ENCODE data around the gene DENND10.
"Not testable (repeated sequence)": the region's sequence is repeated elsewhere in the genome, so short reads cannot be mapped to it uniquely, and the experiment has no call there.

DENND10 gene

DNA sequence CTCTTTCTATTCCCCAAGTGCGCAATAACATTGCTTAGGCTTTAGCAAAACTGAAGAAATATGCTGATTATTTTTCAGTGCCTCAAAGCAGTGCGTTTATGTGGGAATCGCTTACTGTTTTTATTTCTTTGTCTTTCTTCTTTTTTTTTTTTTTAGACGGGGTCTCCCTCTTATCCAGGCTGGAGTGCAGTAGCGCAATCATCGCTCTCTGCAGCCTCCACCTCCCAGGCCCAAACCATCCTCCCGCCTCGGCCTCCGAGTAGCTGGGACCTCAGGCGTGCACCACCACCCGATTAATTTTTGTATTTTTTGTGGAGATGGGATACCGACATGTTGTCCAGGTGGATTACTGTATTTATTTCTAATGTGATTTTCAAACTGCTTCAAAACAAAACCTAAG is 1.2 kb downstream of the DENND10 start:
- Histone ChIP-seq H3K36me3 (replicated peaks) (peaks cover 12% of the 10 kb centered on the region), H3K27me3 (ENCODE audit: low read depth) (no peaks in the 10 kb centered on the region), H3K4me1 (peaks cover 3% of the 10 kb centered on the region; the same call in 1 of the 2 replicates), H3K9me3 (no peaks in the 10 kb centered on the region), H3K4me3 (peak overlapping the region; percentile 58)
- no peak for DNase-seq (ENCODE audit: low spot score in 2 of 2)
- in situ Hi-C loops (cut with MboI; ENCODE audit: low sequenced_read_pairs) = no loop called here

GRCh38 chr10:119105899-119106298 is 2.0 kb downstream of the DENND10 start:
- in situ Hi-C loops (cut with MboI; ENCODE audit: low sequenced_read_pairs); H3K27me3 ChIP-seq (ENCODE audit: low read depth); H3K4me3 ChIP-seq; DNase-seq (ENCODE audit: low spot score in 2 of 2); H3K4me1 ChIP-seq; H3K9me3 ChIP-seq: not testable (repeated sequence)
- peaks cover 12% of the 10 kb centered on the region for H3K36me3 ChIP-seq (replicated peaks)

DNA sequence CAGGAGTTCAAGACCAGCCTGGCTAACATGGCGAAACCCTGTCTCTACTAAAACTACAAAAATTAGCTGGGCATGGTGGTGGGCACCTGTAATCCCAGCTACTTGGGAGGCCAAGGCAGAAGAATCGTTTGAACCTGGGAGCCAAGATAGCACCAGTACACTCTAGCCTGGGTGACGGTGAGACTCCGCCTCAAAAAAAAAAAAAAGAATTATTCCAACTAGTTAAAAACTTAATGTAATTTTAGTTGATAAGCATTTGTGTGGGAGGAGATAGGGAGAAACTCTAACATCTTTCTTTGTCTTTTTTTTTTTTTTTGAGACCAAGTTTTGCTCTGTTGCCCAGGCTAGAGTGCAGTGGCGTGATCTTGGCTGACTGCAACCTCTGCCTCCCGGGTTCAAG is 3.2 kb downstream of the DENND10 start:
- H3K4me3 ChIP-seq; DNase-seq (ENCODE audit: low spot score in 2 of 2); H3K27me3 ChIP-seq (ENCODE audit: low read depth); H3K4me1 ChIP-seq; in situ Hi-C loops (cut with MboI; ENCODE audit: low sequenced_read_pairs); H3K9me3 ChIP-seq: not testable (repeated sequence)
- peaks cover 20% of the 10 kb centered on the region for H3K36me3 ChIP-seq (replicated peaks)

- H3K9me3 ChIP-seq; DNase-seq (ENCODE audit: low spot score in 2 of 2); H3K27me3 ChIP-seq (ENCODE audit: low read depth); H3K4me3 ChIP-seq; H3K4me1 ChIP-seq; in situ Hi-C loops (cut with MboI; ENCODE audit: low sequenced_read_pairs): not testable (repeated sequence)
- peaks cover 22% of the 10 kb centered on the region for H3K36me3 ChIP-seq (replicated peaks)
Observed at GRCh38 chr10:119107771-119108170, 3.9 kb downstream of the DENND10 start.

- no peaks in the 10 kb centered on the region for H3K9me3 ChIP-seq
- no peaks in the 10 kb centered on the region for H3K4me1 ChIP-seq
- H3K27me3 ChIP-seq (ENCODE audit: low read depth) = no peaks in the 10 kb centered on the region
- peaks cover 39% of the 10 kb centered on the region for H3K36me3 ChIP-seq (replicated peaks)
- H3K4me3 ChIP-seq = no peak overlapping the region
- in situ Hi-C loops (cut with MboI; ENCODE audit: low sequenced_read_pairs) = no loop called here
- no peak for DNase-seq (ENCODE audit: low spot score in 2 of 2)
Observed at GRCh38 chr10:119112056-119112455, 8.1 kb downstream of the DENND10 start.

DNA sequence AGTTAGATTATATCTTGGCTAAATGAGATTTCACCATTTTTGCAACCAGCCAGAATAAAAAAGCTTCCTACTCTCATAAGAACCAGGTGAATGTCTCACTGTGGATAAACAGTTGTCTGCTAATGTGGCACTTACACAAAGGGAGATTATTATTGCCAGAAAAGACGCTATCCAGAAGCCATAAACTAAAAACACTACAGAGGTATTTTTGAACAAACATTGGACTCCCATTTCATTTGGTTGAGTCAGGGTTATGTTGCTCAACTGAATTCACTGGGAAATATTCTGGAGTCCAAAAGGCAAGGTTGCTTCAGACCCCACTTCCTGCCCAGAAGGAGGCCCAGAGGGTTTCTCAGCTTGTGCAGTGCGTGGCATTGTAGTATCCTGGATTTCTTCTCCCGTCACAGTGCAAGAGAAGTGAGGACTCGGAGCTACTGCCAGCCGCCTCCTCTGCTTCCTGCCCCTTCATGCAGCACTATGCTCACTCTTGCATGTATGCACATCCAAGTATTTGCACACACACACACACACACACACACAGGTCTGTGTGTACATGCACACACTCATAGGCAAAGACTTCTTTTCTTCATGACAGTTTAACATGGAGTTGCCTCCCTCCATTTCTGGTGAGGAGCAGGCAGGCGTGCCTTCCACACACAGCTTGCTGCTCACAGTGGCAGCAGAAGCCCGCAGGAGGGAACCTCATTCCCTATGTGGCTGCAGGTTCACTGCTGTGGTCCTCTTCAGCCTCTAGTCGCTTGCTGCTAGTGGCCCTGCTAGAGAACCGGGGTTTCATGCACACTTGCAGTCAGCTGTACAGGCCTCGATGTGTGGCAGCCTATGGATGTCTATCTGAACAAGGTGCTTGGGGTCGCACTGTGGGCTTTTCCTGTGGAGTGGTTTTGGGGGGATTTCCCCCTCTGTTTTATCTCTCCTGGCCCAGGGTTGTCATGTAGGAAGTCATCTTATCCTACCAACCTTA is 10.1 kb downstream of the DENND10 start:
- in situ Hi-C loops (cut with MboI; ENCODE audit: low sequenced_read_pairs) = no loop called here
- H3K36me3 ChIP-seq (replicated peaks) = peaks cover 47% of the 10 kb centered on the region
- no peaks in the 10 kb centered on the region for H3K9me3 ChIP-seq
- H3K27me3 ChIP-seq (ENCODE audit: low read depth) = no peaks in the 10 kb centered on the region
- DNase-seq (ENCODE audit: low spot score in 2 of 2) = no peak
- no peak overlapping the region for H3K4me3 ChIP-seq
- no peaks in the 10 kb centered on the region for H3K4me1 ChIP-seq

GRCh38 chr10:119115926-119116325 is 12.0 kb downstream of the DENND10 start:
- H3K4me3 ChIP-seq = no peak overlapping the region
- no peaks in the 10 kb centered on the region for H3K4me1 ChIP-seq
- in situ Hi-C loops (cut with MboI; ENCODE audit: low sequenced_read_pairs) = no loop called here
- H3K9me3 ChIP-seq = no peaks in the 10 kb centered on the region
- H3K27me3 ChIP-seq (ENCODE audit: low read depth) = no peaks in the 10 kb centered on the region
- H3K36me3 ChIP-seq (replicated peaks) = peaks cover 58% of the 10 kb centered on the region
- no peak for DNase-seq (ENCODE audit: low spot score in 2 of 2)

- Histone ChIP-seq H3K4me1 (no peaks in the 10 kb centered on the region), H3K4me3 (no peak overlapping the region), H3K27me3 (ENCODE audit: low read depth) (no peaks in the 10 kb centered on the region), H3K9me3 (no peaks in the 10 kb centered on the region), H3K36me3 (replicated peaks) (peaks cover 57% of the 10 kb centered on the region)
- no peak for DNase-seq (ENCODE audit: low spot score in 2 of 2)
- in situ Hi-C loops (cut with MboI; ENCODE audit: low sequenced_read_pairs) = no loop called here
Observed at GRCh38 chr10:119116326-119116951, 12.5 kb downstream of the DENND10 start.

- H3K9me3 ChIP-seq = no peaks in the 10 kb centered on the region
- no peaks in the 10 kb centered on the region for H3K27me3 ChIP-seq (ENCODE audit: low read depth)
- in situ Hi-C loops (cut with MboI; ENCODE audit: low sequenced_read_pairs) = no loop called here
- H3K36me3 ChIP-seq (replicated peaks) = peaks cover 63% of the 10 kb centered on the region
- no peak for DNase-seq (ENCODE audit: low spot score in 2 of 2)
- H3K4me1 ChIP-seq = no peaks in the 10 kb centered on the region
- H3K4me3 ChIP-seq = no peak overlapping the region
Observed at GRCh38 chr10:119118231-119118630, 14.3 kb downstream of the DENND10 start.

- Histone ChIP-seq H3K4me1 (no peaks in the 10 kb centered on the region), H3K9me3 (no peaks in the 10 kb centered on the region), H3K4me3 (no peak overlapping the region), H3K36me3 (replicated peaks) (peaks cover 58% of the 10 kb centered on the region), H3K27me3 (ENCODE audit: low read depth) (no peaks in the 10 kb centered on the region)
- in situ Hi-C loops (cut with MboI; ENCODE audit: low sequenced_read_pairs) = no loop called here
- no peak for DNase-seq (ENCODE audit: low spot score in 2 of 2)
Observed at GRCh38 chr10:119119400-119119799, 15.5 kb downstream of the DENND10 start.

DNA sequence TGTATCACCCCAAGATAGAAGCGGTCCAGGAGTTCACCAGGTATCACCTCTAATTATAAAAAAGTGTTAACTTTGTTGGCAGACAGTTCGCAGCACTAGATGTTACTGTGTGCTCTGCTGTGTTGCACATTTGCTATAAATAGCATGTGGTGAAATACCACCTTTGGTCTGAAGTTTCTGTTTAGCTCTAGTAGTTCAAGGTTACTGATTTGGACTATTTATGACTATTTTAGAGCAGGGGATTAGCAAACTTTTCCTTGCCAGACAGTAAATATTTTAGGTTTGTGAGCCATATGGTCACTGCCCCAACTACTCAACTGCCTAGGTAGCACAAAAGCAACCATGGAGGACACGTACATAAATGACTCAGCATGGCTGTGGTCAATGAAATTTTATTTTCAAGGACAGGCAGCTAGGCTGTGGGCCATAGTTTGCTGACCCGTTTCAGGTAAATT is 16.5 kb downstream of the DENND10 start:
- Histone ChIP-seq H3K4me1 (no peaks in the 10 kb centered on the region), H3K36me3 (replicated peaks) (peaks cover 56% of the 10 kb centered on the region), H3K27me3 (ENCODE audit: low read depth) (no peaks in the 10 kb centered on the region), H3K4me3 (no peak overlapping the region), H3K9me3 (no peaks in the 10 kb centered on the region)
- in situ Hi-C loops (cut with MboI; ENCODE audit: low sequenced_read_pairs) = no loop called here
- no peak for DNase-seq (ENCODE audit: low spot score in 2 of 2)

DNA sequence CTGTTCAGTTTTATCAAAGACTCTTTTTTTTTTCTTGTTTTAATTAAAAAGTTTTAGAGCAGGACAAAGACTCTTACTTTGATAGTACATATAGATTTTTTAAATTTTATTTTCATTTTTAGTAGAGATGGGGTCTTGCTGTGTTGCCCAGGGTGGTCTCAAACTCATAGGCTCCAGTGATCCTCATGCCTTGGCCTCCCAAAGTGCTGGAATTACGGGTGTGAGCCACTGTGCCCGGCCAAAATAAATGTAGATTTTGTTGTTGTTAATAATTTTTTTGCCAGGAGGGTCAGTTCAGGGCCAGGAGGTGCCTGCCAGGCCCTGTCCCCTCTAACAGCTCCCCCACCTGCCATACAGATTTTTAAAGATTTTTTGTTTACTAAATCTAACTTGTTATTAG is 17.0 kb downstream of the DENND10 start:
- Histone ChIP-seq H3K4me3 (no peak overlapping the region), H3K9me3 (no peaks in the 10 kb centered on the region), H3K27me3 (ENCODE audit: low read depth) (no peaks in the 10 kb centered on the region), H3K4me1 (no peaks in the 10 kb centered on the region), H3K36me3 (replicated peaks) (peaks cover 60% of the 10 kb centered on the region)
- in situ Hi-C loops (cut with MboI; ENCODE audit: low sequenced_read_pairs) = no loop called here
- DNase-seq (ENCODE audit: low spot score in 2 of 2) = no peak

DNA sequence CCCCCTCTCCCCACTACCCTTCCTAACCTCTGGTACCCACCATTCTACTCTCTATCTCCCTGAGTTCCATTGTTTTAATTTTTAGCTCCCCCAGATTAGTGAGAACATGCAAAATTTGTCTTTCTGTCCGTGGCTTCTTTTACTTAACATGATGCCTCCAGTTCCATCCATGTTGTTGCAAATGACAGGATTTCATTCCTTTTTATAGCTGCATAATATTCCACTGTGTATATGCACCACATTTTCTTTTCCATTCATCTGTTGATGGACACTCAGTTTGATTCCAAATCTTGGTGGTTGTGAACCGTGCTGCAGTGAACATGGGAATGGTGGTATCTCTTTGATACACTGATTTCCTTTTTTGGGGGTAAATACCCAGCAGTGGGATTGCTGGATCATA is 22.0 kb downstream of the DENND10 start:
- DNase-seq (ENCODE audit: low spot score in 2 of 2) = no peak
- no peaks in the 10 kb centered on the region for H3K4me1 ChIP-seq
- peaks cover 70% of the 10 kb centered on the region for H3K36me3 ChIP-seq (replicated peaks)
- H3K27me3 ChIP-seq (ENCODE audit: low read depth) = no peaks in the 10 kb centered on the region
- no peaks in the 10 kb centered on the region for H3K9me3 ChIP-seq
- in situ Hi-C loops (cut with MboI; ENCODE audit: low sequenced_read_pairs) = no loop called here
- no peak overlapping the region for H3K4me3 ChIP-seq

GRCh38 chr10:119129721-119130120 is 25.8 kb downstream of the DENND10 start:
- peaks cover 74% of the 10 kb centered on the region for H3K36me3 ChIP-seq (replicated peaks)
- DNase-seq (ENCODE audit: low spot score in 2 of 2) = no peak
- H3K4me3 ChIP-seq = no peak overlapping the region
- no peaks in the 10 kb centered on the region for H3K4me1 ChIP-seq
- H3K27me3 ChIP-seq (ENCODE audit: low read depth) = no peaks in the 10 kb centered on the region
- in situ Hi-C loops (cut with MboI; ENCODE audit: low sequenced_read_pairs) = no loop called here
- no peaks in the 10 kb centered on the region for H3K9me3 ChIP-seq
